ENCODE measurements around the gene GRIN2A.

DNA sequence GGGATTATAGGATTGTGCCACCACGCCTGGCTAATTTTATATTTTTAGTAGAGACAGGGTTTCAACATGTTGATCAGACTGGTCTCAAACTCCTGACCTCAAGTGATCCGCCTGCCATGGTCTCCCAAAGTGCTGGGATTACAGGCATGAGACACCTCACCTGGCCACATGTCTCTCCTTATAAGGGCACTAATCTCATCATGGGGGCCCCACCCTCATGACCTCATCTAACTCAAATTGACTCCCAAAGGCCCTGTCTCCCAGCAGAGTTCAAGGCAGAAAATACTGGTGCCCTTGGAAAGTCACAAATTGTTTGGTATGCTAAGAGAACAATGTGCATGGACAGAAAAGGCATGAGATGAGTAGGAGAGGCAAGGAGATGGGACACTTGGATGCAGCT lies 49.3 kb upstream of the GRIN2A start:
- TF ChIP-seq, protein P1, sequence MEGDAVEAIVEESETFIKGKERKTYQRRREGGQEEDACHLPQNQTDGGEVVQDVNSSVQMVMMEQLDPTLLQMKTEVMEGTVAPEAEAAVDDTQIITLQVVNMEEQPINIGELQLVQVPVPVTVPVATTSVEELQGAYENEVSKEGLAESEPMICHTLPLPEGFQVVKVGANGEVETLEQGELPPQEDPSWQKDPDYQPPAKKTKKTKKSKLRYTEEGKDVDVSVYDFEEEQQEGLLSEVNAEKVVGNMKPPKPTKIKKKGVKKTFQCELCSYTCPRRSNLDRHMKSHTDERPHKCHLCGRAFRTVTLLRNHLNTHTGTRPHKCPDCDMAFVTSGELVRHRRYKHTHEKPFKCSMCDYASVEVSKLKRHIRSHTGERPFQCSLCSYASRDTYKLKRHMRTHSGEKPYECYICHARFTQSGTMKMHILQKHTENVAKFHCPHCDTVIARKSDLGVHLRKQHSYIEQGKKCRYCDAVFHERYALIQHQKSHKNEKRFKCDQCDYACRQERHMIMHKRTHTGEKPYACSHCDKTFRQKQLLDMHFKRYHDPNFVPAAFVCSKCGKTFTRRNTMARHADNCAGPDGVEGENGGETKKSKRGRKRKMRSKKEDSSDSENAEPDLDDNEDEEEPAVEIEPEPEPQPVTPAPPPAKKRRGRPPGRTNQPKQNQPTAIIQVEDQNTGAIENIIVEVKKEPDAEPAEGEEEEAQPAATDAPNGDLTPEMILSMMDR (IDR thresholded peaks at IDR 0.05) = no peak
- TF ChIP-seq POLR2A (IDR thresholded peaks at IDR 0.05) = no peak

Measured in body of pancreas (tissue), 4 donors.